Measurements from ENCODE around the gene ZNF763. TPM values are rescaled to one million over a fixed set of nuclear protein-coding genes. Genes with fewer than 3 reads are reported as not detected.
A peak's percentile ranks its signal among the peaks of the same experiment; 100 is the strongest.
"Not testable (repeated sequence)": the region's sequence is repeated elsewhere in the genome, so short reads cannot be mapped to it uniquely, and the experiment has no call there.

The ZNF763 gene
- total and polyA plus RNA-seq, 9 donors: 1.1 to 2.6 (median 1.9) TPM

- peaks cover 13% of the 10 kb centered on the region for H3K36me3 ChIP-seq (ENCODE audit: control insufficient read depth, insufficient read depth, low read length)
- DNase-seq; H3K27me3 ChIP-seq (ENCODE audit: control insufficient read depth, insufficient read depth, low read length); H3K4me3 ChIP-seq (ENCODE audit: low read length); H3K4me1 ChIP-seq (ENCODE audit: control insufficient read depth, insufficient read depth, low read length); H3K27ac ChIP-seq (ENCODE audit: low read length): not testable (repeated sequence)
- peaks cover 60% of the 10 kb centered on the region for H3K9me3 ChIP-seq (replicated peaks; ENCODE audit: control insufficient read depth, low read depth, low read length)
- WGBS (ENCODE audit: insufficient coverage): 98% methylated on average over 23 of the region's 29 CpGs
Measured at GRCh38 chr19:11941361-11941887, 23.4 kb upstream of the ZNF763 start.

GRCh38 chr19:11942008-11942842 lies 22.6 kb upstream of the ZNF763 start:
- WGBS (ENCODE audit: insufficient coverage): 95% methylated on average over 8 of the region's 10 CpGs
- Histone ChIP-seq H3K4me1 (ENCODE audit: control insufficient read depth, insufficient read depth, low read length) (no peaks in the 10 kb centered on the region), H3K27ac (ENCODE audit: low read length) (no peak overlapping the region), H3K9me3 (replicated peaks; ENCODE audit: control insufficient read depth, low read depth, low read length) (peaks cover 68% of the 10 kb centered on the region), H3K27me3 (ENCODE audit: control insufficient read depth, insufficient read depth, low read length) (no peaks in the 10 kb centered on the region), H3K4me3 (ENCODE audit: low read length) (no peak overlapping the region), H3K36me3 (ENCODE audit: control insufficient read depth, insufficient read depth, low read length) (peaks cover 21% of the 10 kb centered on the region)
- no peak for DNase-seq

- Histone ChIP-seq H3K27me3 (ENCODE audit: control insufficient read depth, insufficient read depth, low read length) (no peaks in the 10 kb centered on the region), H3K9me3 (replicated peaks; ENCODE audit: control insufficient read depth, low read depth, low read length) (peaks cover 71% of the 10 kb centered on the region), H3K36me3 (ENCODE audit: control insufficient read depth, insufficient read depth, low read length) (peaks cover 25% of the 10 kb centered on the region), H3K4me3 (ENCODE audit: low read length) (no peak overlapping the region), H3K27ac (ENCODE audit: low read length) (no peak overlapping the region), H3K4me1 (ENCODE audit: control insufficient read depth, insufficient read depth, low read length) (no peaks in the 10 kb centered on the region)
- DNase-seq: no peak
Measured at GRCh38 chr19:11942843-11943108, 22.1 kb upstream of the ZNF763 start.

- no peak overlapping the region for H3K4me3 ChIP-seq (ENCODE audit: low read length)
- no peaks in the 10 kb centered on the region for H3K27me3 ChIP-seq (ENCODE audit: control insufficient read depth, insufficient read depth, low read length)
- H3K36me3 ChIP-seq (ENCODE audit: control insufficient read depth, insufficient read depth, low read length): peaks cover 41% of the 10 kb centered on the region
- no peak for DNase-seq
- 100% methylated on average over 2 of the region's 4 CpGs for WGBS (ENCODE audit: insufficient coverage)
- peaks cover 82% of the 10 kb centered on the region for H3K9me3 ChIP-seq (replicated peaks; ENCODE audit: control insufficient read depth, low read depth, low read length)
- H3K4me1 ChIP-seq (ENCODE audit: control insufficient read depth, insufficient read depth, low read length): no peaks in the 10 kb centered on the region
- no peak overlapping the region for H3K27ac ChIP-seq (ENCODE audit: low read length)
Measured at GRCh38 chr19:11944656-11945055, 20.2 kb upstream of the ZNF763 start.

GRCh38 chr19:11948646-11949045 lies 16.2 kb upstream of the ZNF763 start:
- WGBS (ENCODE audit: insufficient coverage): no CpG with 5 or more reads among the region's 3 CpGs

GRCh38 chr19:11949201-11949600 lies 15.6 kb upstream of the ZNF763 start:
- Histone ChIP-seq H3K9me3 (replicated peaks; ENCODE audit: control insufficient read depth, low read depth, low read length) (peaks cover 80% of the 10 kb centered on the region), H3K27me3 (ENCODE audit: control insufficient read depth, insufficient read depth, low read length) (no peaks in the 10 kb centered on the region), H3K4me1 (ENCODE audit: control insufficient read depth, insufficient read depth, low read length) (no peaks in the 10 kb centered on the region), H3K4me3 (ENCODE audit: low read length) (no peak overlapping the region), H3K27ac (ENCODE audit: low read length) (no peak overlapping the region), H3K36me3 (ENCODE audit: control insufficient read depth, insufficient read depth, low read length) (peaks cover 50% of the 10 kb centered on the region)
- 94% methylated on average over 3 of the region's 4 CpGs for WGBS (ENCODE audit: insufficient coverage)
- DNase-seq: no peak

More at GRCh38 chr19:11948646-11949045, 16.2 kb upstream of the ZNF763 start:
- no peak for DNase-seq
- no peak overlapping the region for H3K4me3 ChIP-seq (ENCODE audit: low read length)
- no peaks in the 10 kb centered on the region for H3K4me1 ChIP-seq (ENCODE audit: control insufficient read depth, insufficient read depth, low read length)
- no peaks in the 10 kb centered on the region for H3K27me3 ChIP-seq (ENCODE audit: control insufficient read depth, insufficient read depth, low read length)
- H3K36me3 ChIP-seq (ENCODE audit: control insufficient read depth, insufficient read depth, low read length): peaks cover 50% of the 10 kb centered on the region
- H3K27ac ChIP-seq (ENCODE audit: low read length): no peak overlapping the region
- H3K9me3 ChIP-seq (replicated peaks; ENCODE audit: control insufficient read depth, low read depth, low read length): peaks cover 84% of the 10 kb centered on the region

- WGBS (ENCODE audit: insufficient coverage): 100% methylated on average over 1 of the region's 4 CpGs
- H3K27ac ChIP-seq (ENCODE audit: low read length); H3K4me3 ChIP-seq (ENCODE audit: low read length); H3K27me3 ChIP-seq (ENCODE audit: control insufficient read depth, insufficient read depth, low read length); DNase-seq; H3K4me1 ChIP-seq (ENCODE audit: control insufficient read depth, insufficient read depth, low read length): not testable (repeated sequence)
- Histone ChIP-seq H3K36me3 (ENCODE audit: control insufficient read depth, insufficient read depth, low read length) (peaks cover 50% of the 10 kb centered on the region), H3K9me3 (replicated peaks; ENCODE audit: control insufficient read depth, low read depth, low read length) (peaks cover 80% of the 10 kb centered on the region)
Measured at GRCh38 chr19:11949614-11950080, 15.2 kb upstream of the ZNF763 start.

- no CpG with 5 or more reads among the region's 5 CpGs for WGBS (ENCODE audit: insufficient coverage)
- Histone ChIP-seq H3K9me3 (replicated peaks; ENCODE audit: control insufficient read depth, low read depth, low read length) (peaks cover 75% of the 10 kb centered on the region), H3K4me3 (ENCODE audit: low read length) (no peak overlapping the region), H3K36me3 (ENCODE audit: control insufficient read depth, insufficient read depth, low read length) (peaks cover 49% of the 10 kb centered on the region), H3K4me1 (ENCODE audit: control insufficient read depth, insufficient read depth, low read length) (no peaks in the 10 kb centered on the region), H3K27ac (ENCODE audit: low read length) (no peak overlapping the region), H3K27me3 (ENCODE audit: control insufficient read depth, insufficient read depth, low read length) (no peaks in the 10 kb centered on the region)
- DNase-seq: no peak
Measured at GRCh38 chr19:11950312-11950711, 14.5 kb upstream of the ZNF763 start.

GRCh38 chr19:11963566-11964355 lies 1.1 kb upstream of the ZNF763 start:
- peak; percentile 95 for DNase-seq
- Histone ChIP-seq H3K9me3 (replicated peaks; ENCODE audit: control insufficient read depth, low read depth, low read length) (no peaks in the 10 kb centered on the region), H3K36me3 (ENCODE audit: control insufficient read depth, insufficient read depth, low read length) (no peaks in the 10 kb centered on the region), H3K27ac (ENCODE audit: low read length) (peak overlapping the region; percentile 96), H3K4me1 (ENCODE audit: control insufficient read depth, insufficient read depth, low read length) (peaks cover 15% of the 10 kb centered on the region), H3K4me3 (ENCODE audit: low read length) (no peak overlapping the region), H3K27me3 (ENCODE audit: control insufficient read depth, insufficient read depth, low read length) (no peaks in the 10 kb centered on the region)
- WGBS (ENCODE audit: insufficient coverage): 28% methylated on average over 21 of the region's 26 CpGs

GRCh38 chr19:11964496-11964857 lies 363 bp upstream of the ZNF763 start:
- H3K27me3 ChIP-seq (ENCODE audit: control insufficient read depth, insufficient read depth, low read length): no peaks in the 10 kb centered on the region
- H3K4me1 ChIP-seq (ENCODE audit: control insufficient read depth, insufficient read depth, low read length): peaks cover 15% of the 10 kb centered on the region
- H3K4me3 ChIP-seq (ENCODE audit: low read length): peak overlapping the region; percentile 83
- no peaks in the 10 kb centered on the region for H3K9me3 ChIP-seq (replicated peaks; ENCODE audit: control insufficient read depth, low read depth, low read length)
- H3K36me3 ChIP-seq (ENCODE audit: control insufficient read depth, insufficient read depth, low read length): no peaks in the 10 kb centered on the region
- peak overlapping the region; percentile 96 for H3K27ac ChIP-seq (ENCODE audit: low read length)
- DNase-seq: no peak
- 6% methylated on average over 6 of the region's 8 CpGs for WGBS (ENCODE audit: insufficient coverage)
